Measurements from ENCODE around the gene BIN1.

DNA sequence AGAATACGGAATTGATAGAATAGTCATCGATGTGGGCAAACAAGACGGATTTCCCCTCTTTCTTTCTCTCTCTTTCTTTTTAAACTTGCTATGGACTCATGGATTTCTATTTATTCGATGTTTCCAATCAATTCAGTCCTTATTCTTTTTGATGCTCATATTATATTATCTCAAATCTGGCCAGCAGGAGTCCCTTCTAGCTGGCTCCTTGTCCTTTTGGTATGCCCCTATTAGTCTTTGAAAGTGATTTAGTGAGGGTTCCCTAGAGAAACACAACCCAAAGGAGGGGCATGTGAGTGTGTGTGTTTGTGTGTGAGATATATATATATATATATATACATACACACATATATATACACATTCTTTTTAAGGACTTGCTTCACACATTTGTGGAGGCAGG is 23.5 kb upstream of the BIN1 start:
- TF ChIP-seq, protein P1, sequence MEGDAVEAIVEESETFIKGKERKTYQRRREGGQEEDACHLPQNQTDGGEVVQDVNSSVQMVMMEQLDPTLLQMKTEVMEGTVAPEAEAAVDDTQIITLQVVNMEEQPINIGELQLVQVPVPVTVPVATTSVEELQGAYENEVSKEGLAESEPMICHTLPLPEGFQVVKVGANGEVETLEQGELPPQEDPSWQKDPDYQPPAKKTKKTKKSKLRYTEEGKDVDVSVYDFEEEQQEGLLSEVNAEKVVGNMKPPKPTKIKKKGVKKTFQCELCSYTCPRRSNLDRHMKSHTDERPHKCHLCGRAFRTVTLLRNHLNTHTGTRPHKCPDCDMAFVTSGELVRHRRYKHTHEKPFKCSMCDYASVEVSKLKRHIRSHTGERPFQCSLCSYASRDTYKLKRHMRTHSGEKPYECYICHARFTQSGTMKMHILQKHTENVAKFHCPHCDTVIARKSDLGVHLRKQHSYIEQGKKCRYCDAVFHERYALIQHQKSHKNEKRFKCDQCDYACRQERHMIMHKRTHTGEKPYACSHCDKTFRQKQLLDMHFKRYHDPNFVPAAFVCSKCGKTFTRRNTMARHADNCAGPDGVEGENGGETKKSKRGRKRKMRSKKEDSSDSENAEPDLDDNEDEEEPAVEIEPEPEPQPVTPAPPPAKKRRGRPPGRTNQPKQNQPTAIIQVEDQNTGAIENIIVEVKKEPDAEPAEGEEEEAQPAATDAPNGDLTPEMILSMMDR (IDR thresholded peaks at IDR 0.05; ENCODE audit: low read depth, low read length), result no peak
- TF ChIP-seq EZH2phosphoT487 (IDR thresholded peaks at IDR 0.05; ENCODE audit: low read depth), result no peak
